HepG2 (cell line): ENCODE measurements around the gene MYO5B. TPM values are rescaled to one million over a fixed set of nuclear protein-coding genes. Genes with fewer than 3 reads are reported as not detected.

ENCODE experiments used
- AKAP8 ChIP-seq: sonication (generic); formaldehyde crosslinking; IDR thresholded peaks from 2 replicates; pipeline ENCODE4 v1.5.1; 2020; ENCODE audit warnings: mild to moderate bottlenecking, missing genetic modification reagents
- ASH2L ChIP-seq: fragments of 300-600, 200-600 bp; sonication (generic); IDR thresholded peaks from 2 replicates; pipeline ENCODE4 v1.7.0; 2017; ENCODE audit warnings: low read depth, mild to moderate bottlenecking, moderate library complexity, mixed read lengths, low read length; ENCODE audit not compliant: insufficient read length
- JARID2 ChIP-seq: sonication (generic); formaldehyde crosslinking; IDR thresholded peaks from 2 replicates; pipeline ENCODE4 v1.8.1; 2023; ENCODE audit warnings: missing genetic modification reagents, inconsistent platforms; ENCODE audit not compliant: insufficient replicate concordance
- KMT2A ChIP-seq: sonication (generic); formaldehyde crosslinking; IDR thresholded peaks from 2 replicates; pipeline ENCODE4 v1.4.0; 2020; ENCODE audit warnings: missing genetic modification reagents
- SETDB1 ChIP-seq: sonication (generic); formaldehyde crosslinking; IDR thresholded peaks from 2 replicates; pipeline ENCODE4 v1.5.1; 2020; ENCODE audit warnings: missing genetic modification reagents, mild to moderate bottlenecking, borderline replicate concordance
- STAT5B ChIP-seq: sonication (generic); formaldehyde crosslinking; IDR thresholded peaks from 2 replicates; pipeline ENCODE4 v1.4.0; 2020; ENCODE audit warnings: missing genetic modification reagents
- ZMYM2 ChIP-seq: sonication (generic); formaldehyde crosslinking; IDR thresholded peaks from 2 replicates; pipeline ENCODE4 v1.8.0; 2022; ENCODE audit warnings: mild to moderate bottlenecking, missing genetic modification reagents
- ZNF546 ChIP-seq: sonication (generic); formaldehyde crosslinking; conservative IDR thresholded peaks from 2 replicates; pipeline ENCODE4 v1.8.1; 2023; ENCODE audit warnings: mild to moderate bottlenecking, missing genetic modification reagents
- polyA plus RNA-seq, 8 experiments: library from polyadenylated mRNA; depleted of rRNA in 3 of 8; stranded (reverse) in 7 of 8; unstranded in 1 of 8; fragments of >200 nt; fragmentation: Illumina TruSeq in 4 of 8; extraction: Trizol in 4 of 8; gene quantifications; 2 replicates each; pipeline versions ENCODE4 v1.2.1 to v1.2.3, GENCODE V29; 2011 to 2016; ENCODE audit warnings: low read depth in 4 of 8, missing spikeins in 1 of 8, mixed read lengths in 1 of 8; ENCODE audit not compliant: insufficient read depth in 1 of 8
- total RNA-seq, 5 experiments: library from RNA; depleted of rRNA; stranded (reverse); fragments of >200 nt; fragmentation: Illumina TruSeq; extraction: Trizol; gene quantifications; 2 replicates each; pipeline ENCODE4 v1.2.3, GENCODE V29; 2016; ENCODE audit warnings: low read depth in 1 of 5
- TF ChIP-seq, protein P1 (sequence below): sonication (generic); formaldehyde crosslinking; IDR thresholded peaks from 2 replicates; pipeline ENCODE4 v1.5.1; 2020; ENCODE audit warnings: missing genetic modification reagents, mild to moderate bottlenecking, borderline replicate concordance
- TF ChIP-seq, protein P2 (sequence below): sonication (generic); formaldehyde crosslinking; IDR thresholded peaks from 2 replicates; pipeline ENCODE4 v1.9.0; 2021; ENCODE audit warnings: missing genetic modification reagents, borderline replicate concordance
- TF ChIP-seq, protein P3 (sequence below): sonication (generic); formaldehyde crosslinking; conservative IDR thresholded peaks from 2 replicates; pipeline ENCODE4 v1.4.0; 2020; ENCODE audit warnings: missing genetic modification reagents
- TF ChIP-seq, protein P4 (sequence below): sonication (generic); formaldehyde crosslinking; IDR thresholded peaks from 2 replicates; pipeline ENCODE4 v1.4.0; 2020; ENCODE audit warnings: missing genetic modification reagents, mild to moderate bottlenecking, borderline replicate concordance
- TF ChIP-seq, protein P5 (sequence below): sonication (generic); formaldehyde crosslinking; IDR thresholded peaks from 2 replicates; pipeline ENCODE4 v1.5.1; 2020; ENCODE audit warnings: mild to moderate bottlenecking, missing genetic modification reagents
- TF ChIP-seq, protein P6 (sequence below): sonication (generic); formaldehyde crosslinking; conservative IDR thresholded peaks from 2 replicates; pipeline ENCODE4 v1.8.0; 2022; ENCODE audit warnings: low read depth, missing genetic modification reagents

MYO5B gene
- total and polyA plus RNA-seq, 2 of the 13 experiments (the other 11 are each of a cell fraction or from before 2014, with no cell fraction given) = 13.1 to 24.0 TPM

DNA sequence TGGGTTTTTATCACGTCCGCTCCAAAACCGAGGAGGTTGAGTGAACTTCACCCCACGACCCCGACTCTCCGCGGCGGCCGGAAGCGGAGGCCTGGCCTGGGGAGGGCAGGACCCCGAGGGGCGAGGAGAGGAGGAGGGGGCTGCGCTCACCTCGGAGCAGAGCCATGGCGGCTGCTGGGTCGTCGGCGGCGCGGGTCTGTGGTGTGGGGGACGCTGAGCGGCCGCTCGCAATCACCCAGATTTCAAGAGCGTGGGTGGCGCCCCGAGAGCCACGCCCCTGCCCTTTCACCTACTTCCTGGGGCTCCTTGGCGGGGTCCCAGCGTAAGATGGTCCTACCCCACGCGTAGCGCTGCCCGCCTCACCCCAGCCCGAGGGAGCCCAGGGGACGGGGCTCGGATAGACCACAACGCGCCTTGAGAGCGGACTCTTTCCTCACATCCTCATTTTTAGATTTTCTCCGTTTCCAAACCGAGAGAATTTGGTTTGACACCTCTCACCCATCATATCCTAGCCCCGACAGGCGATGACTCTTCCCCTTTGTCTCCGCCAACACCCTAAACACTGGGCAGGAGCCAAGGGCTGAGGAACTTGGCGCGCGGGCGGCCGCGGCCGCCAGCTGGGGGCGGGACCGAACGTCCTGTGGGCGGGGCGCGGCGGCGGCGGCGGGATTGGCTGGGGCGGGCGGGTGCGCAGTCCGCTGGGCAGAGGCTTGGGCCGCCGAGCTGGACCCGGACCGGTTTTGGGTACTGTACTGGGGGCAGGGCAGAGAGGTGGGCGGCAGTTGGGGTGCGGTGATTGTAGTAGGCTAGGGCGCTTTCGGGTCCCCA, 381.4 kb downstream of the MYO5B start, which contains the start of gene ACAA2 (continued):
- TF ChIP-seq, protein P1, sequence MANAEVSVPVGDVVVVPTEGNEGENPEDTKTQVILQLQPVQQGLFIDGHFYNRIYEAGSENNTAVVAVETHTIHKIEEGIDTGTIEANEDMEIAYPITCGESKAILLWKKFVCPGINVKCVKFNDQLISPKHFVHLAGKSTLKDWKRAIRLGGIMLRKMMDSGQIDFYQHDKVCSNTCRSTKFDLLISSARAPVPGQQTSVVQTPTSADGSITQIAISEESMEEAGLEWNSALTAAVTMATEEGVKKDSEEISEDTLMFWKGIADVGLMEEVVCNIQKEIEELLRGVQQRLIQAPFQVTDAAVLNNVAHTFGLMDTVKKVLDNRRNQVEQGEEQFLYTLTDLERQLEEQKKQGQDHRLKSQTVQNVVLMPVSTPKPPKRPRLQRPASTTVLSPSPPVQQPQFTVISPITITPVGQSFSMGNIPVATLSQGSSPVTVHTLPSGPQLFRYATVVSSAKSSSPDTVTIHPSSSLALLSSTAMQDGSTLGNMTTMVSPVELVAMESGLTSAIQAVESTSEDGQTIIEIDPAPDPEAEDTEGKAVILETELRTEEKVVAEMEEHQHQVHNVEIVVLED (CRISPR knock-in tag) = peak; percentile 46; the same call in 1 of the 2 replicates
- no peak for TF ChIP-seq JARID2 (CRISPR knock-in tag)
- TF ChIP-seq SETDB1 (CRISPR knock-in tag) = no peak
- peak; percentile 78 for TF ChIP-seq ASH2L
- TF ChIP-seq, protein P2, sequence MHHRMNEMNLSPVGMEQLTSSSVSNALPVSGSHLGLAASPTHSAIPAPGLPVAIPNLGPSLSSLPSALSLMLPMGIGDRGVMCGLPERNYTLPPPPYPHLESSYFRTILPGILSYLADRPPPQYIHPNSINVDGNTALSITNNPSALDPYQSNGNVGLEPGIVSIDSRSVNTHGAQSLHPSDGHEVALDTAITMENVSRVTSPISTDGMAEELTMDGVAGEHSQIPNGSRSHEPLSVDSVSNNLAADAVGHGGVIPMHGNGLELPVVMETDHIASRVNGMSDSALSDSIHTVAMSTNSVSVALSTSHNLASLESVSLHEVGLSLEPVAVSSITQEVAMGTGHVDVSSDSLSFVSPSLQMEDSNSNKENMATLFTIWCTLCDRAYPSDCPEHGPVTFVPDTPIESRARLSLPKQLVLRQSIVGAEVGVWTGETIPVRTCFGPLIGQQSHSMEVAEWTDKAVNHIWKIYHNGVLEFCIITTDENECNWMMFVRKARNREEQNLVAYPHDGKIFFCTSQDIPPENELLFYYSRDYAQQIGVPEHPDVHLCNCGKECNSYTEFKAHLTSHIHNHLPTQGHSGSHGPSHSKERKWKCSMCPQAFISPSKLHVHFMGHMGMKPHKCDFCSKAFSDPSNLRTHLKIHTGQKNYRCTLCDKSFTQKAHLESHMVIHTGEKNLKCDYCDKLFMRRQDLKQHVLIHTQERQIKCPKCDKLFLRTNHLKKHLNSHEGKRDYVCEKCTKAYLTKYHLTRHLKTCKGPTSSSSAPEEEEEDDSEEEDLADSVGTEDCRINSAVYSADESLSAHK (CRISPR knock-in tag) = no peak
- no peak for TF ChIP-seq STAT5B (CRISPR knock-in tag)
- TF ChIP-seq, protein P3, sequence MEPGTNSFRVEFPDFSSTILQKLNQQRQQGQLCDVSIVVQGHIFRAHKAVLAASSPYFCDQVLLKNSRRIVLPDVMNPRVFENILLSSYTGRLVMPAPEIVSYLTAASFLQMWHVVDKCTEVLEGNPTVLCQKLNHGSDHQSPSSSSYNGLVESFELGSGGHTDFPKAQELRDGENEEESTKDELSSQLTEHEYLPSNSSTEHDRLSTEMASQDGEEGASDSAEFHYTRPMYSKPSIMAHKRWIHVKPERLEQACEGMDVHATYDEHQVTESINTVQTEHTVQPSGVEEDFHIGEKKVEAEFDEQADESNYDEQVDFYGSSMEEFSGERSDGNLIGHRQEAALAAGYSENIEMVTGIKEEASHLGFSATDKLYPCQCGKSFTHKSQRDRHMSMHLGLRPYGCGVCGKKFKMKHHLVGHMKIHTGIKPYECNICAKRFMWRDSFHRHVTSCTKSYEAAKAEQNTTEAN (CRISPR knock-in tag) = no peak; the same call in 1 of the 2 replicates
- TF ChIP-seq ZMYM2 (CRISPR knock-in tag) = no peak
- TF ChIP-seq KMT2A = 0 out of 2 replicates have a peak, but pooled peaks have one; percentile 8
- no peak for TF ChIP-seq AKAP8 (CRISPR knock-in tag)
- 0 out of 2 replicates have a peak, but pooled peaks have one; percentile 53 for TF ChIP-seq ZNF546 (CRISPR knock-in tag)
- TF ChIP-seq, protein P4, sequence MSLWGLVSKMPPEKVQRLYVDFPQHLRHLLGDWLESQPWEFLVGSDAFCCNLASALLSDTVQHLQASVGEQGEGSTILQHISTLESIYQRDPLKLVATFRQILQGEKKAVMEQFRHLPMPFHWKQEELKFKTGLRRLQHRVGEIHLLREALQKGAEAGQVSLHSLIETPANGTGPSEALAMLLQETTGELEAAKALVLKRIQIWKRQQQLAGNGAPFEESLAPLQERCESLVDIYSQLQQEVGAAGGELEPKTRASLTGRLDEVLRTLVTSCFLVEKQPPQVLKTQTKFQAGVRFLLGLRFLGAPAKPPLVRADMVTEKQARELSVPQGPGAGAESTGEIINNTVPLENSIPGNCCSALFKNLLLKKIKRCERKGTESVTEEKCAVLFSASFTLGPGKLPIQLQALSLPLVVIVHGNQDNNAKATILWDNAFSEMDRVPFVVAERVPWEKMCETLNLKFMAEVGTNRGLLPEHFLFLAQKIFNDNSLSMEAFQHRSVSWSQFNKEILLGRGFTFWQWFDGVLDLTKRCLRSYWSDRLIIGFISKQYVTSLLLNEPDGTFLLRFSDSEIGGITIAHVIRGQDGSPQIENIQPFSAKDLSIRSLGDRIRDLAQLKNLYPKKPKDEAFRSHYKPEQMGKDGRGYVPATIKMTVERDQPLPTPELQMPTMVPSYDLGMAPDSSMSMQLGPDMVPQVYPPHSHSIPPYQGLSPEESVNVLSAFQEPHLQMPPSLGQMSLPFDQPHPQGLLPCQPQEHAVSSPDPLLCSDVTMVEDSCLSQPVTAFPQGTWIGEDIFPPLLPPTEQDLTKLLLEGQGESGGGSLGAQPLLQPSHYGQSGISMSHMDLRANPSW (CRISPR knock-in tag) = no peak
- TF ChIP-seq, protein P5, sequence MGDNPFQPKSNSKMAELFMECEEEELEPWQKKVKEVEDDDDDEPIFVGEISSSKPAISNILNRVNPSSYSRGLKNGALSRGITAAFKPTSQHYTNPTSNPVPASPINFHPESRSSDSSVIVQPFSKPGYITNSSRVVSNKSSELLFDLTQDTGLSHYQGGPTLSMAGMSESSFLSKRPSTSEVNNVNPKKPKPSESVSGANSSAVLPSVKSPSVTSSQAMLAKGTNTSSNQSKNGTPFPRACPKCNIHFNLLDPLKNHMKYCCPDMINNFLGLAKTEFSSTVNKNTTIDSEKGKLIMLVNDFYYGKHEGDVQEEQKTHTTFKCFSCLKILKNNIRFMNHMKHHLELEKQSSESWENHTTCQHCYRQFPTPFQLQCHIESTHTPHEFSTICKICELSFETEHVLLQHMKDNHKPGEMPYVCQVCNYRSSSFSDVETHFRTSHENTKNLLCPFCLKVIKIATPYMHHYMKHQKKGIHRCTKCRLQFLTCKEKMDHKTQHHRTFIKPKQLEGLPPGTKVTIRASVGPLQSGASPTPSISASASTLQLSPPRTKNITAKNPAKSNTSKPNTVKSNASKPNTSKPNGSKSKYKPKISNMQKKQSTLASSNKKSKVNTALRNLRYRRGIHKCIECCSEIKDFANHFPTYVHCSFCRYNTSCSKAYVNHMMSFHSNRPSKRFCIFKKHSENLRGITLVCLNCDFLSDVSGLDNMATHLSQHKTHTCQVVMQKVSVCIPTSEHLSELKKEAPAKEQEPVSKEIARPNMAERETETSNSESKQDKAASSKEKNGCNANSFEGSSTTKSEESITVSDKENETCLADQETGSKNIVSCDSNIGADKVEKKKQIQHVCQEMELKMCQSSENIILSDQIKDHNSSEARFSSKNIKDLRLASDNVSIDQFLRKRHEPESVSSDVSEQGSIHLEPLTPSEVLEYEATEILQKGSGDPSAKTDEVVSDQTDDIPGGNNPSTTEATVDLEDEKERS = no peak
- TF ChIP-seq, protein P6, sequence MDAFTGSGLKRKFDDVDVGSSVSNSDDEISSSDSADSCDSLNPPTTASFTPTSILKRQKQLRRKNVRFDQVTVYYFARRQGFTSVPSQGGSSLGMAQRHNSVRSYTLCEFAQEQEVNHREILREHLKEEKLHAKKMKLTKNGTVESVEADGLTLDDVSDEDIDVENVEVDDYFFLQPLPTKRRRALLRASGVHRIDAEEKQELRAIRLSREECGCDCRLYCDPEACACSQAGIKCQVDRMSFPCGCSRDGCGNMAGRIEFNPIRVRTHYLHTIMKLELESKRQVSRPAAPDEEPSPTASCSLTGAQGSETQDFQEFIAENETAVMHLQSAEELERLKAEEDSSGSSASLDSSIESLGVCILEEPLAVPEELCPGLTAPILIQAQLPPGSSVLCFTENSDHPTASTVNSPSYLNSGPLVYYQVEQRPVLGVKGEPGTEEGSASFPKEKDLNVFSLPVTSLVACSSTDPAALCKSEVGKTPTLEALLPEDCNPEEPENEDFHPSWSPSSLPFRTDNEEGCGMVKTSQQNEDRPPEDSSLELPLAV (CRISPR knock-in tag) = no peak
